Astrocyte (in vitro differentiated cells and primary cell): ENCODE measurements around the gene BCL2. TPM values are rescaled to one million over a fixed set of nuclear protein-coding genes. Genes with fewer than 3 reads are reported as not detected.

Experiments
- DNase-seq: peaks from one replicate; pipeline ENCODE4 v3.0.0-alpha.2; 2010; ENCODE audit warnings: low read depth
- FAIRE-seq: peaks from 2 replicates; lab custom pipeline; 2011; peaks lifted over from hg19 to GRCh38; lab: Jason Lieb, UNC
- H2AFZ ChIP-seq: 2 replicates; pipeline ENCODE4 v1.6.0; 2012; ENCODE audit warnings: low read depth, low read length, inconsistent platforms
- H3K27ac ChIP-seq: 2 replicates; pipeline ENCODE4 v1.5.1; 2011; ENCODE audit warnings: low read depth, low read length, inconsistent platforms
- H3K27me3 ChIP-seq: 2 replicates; pipeline ENCODE4 v1.6.0; 2011; ENCODE audit warnings: low read length, inconsistent platforms; ENCODE audit not compliant: insufficient read depth
- H3K36me3 ChIP-seq: 2 replicates; pipeline ENCODE4 v1.5.1; 2011; ENCODE audit warnings: low read length, inconsistent platforms; ENCODE audit not compliant: insufficient read depth
- H3K4me1 ChIP-seq: 2 replicates; pipeline ENCODE4 v1.5.1; 2011; ENCODE audit warnings: low read length, inconsistent platforms; ENCODE audit not compliant: insufficient read depth
- H3K4me2 ChIP-seq: 2 replicates; pipeline ENCODE4 v1.6.0; 2012; ENCODE audit warnings: low read length, inconsistent platforms
- H3K4me3 ChIP-seq: 2 replicates; pipeline ENCODE4 v1.5.1; 2011; ENCODE audit warnings: low read depth, mild to moderate bottlenecking, low read length, inconsistent platforms; ENCODE audit not compliant: insufficient read depth
- H3K79me2 ChIP-seq: 2 replicates; pipeline ENCODE4 v1.6.0; 2012; ENCODE audit warnings: mild to moderate bottlenecking, low read length, inconsistent platforms; ENCODE audit not compliant: insufficient read depth
- H3K9ac ChIP-seq: 2 replicates; pipeline ENCODE4 v1.6.0; 2012; ENCODE audit warnings: mild to moderate bottlenecking, low read length, inconsistent platforms
- H3K9me3 ChIP-seq: 2 replicates; pipeline ENCODE4 v1.5.1; 2012; ENCODE audit warnings: low read depth, mild to moderate bottlenecking, low read length, inconsistent platforms; ENCODE audit not compliant: insufficient read depth
- H4K20me1 ChIP-seq: 2 replicates; pipeline ENCODE4 v1.6.0; 2012; ENCODE audit warnings: low read length, inconsistent platforms; ENCODE audit not compliant: insufficient read depth
- H3K27ac Mint-ChIP-seq: one replicate; pipeline ENCODE4 v1.8.0; 2021; ENCODE audit warnings: mild to moderate bottlenecking, mixed read lengths; ENCODE audit not compliant: unreplicated experiment
- H3K27me3 Mint-ChIP-seq: one replicate; pipeline ENCODE4 v1.8.0; 2021; ENCODE audit warnings: low read depth, mixed read lengths; ENCODE audit not compliant: unreplicated experiment
- H3K36me3 Mint-ChIP-seq: one replicate; pipeline ENCODE4 v1.8.0; 2021; ENCODE audit warnings: low read depth, mixed read lengths; ENCODE audit not compliant: unreplicated experiment
- H3K4me1 Mint-ChIP-seq: one replicate; pipeline ENCODE4 v1.8.0; 2021; ENCODE audit warnings: low read depth, mixed read lengths; ENCODE audit not compliant: unreplicated experiment
- H3K4me3 Mint-ChIP-seq: one replicate; pipeline ENCODE4 v1.8.0; 2021; ENCODE audit warnings: mild to moderate bottlenecking, moderate library complexity, mixed read lengths; ENCODE audit not compliant: unreplicated experiment
- H3K9me3 Mint-ChIP-seq: one replicate; pipeline ENCODE4 v1.8.0; 2021; ENCODE audit warnings: mild to moderate bottlenecking, mixed read lengths; ENCODE audit not compliant: unreplicated experiment
- EZH2 ChIP-seq: IDR thresholded peaks from 2 replicates; pipeline ENCODE4 v1.6.1; 2012; ENCODE audit warnings: mild to moderate bottlenecking, low read length, inconsistent platforms; ENCODE audit not compliant: insufficient read depth
- total RNA-seq: library from RNA; stranded (reverse); gene quantifications from 2 replicates; pipeline ENCODE4 v1.2.1, GENCODE V29; 2021
- TF ChIP-seq, protein P1 (sequence below): IDR thresholded peaks from 2 replicates; pipeline ENCODE4 v1.5.1; 2011; ENCODE audit warnings: low read depth, mild to moderate bottlenecking, inconsistent platforms, low read length, moderate library complexity; ENCODE audit not compliant: insufficient read depth

The BCL2 gene
- total RNA-seq, 1 donor from 2014 or later, result 1.7 TPM

- H4K20me1 ChIP-seq, result no peaks in the 10 kb centered on the region
- peaks cover 2% of the 10 kb centered on the region for H3K27me3 ChIP-seq
- peaks cover 2% of the 10 kb centered on the region for H3K36me3 Mint-ChIP-seq
- no peak overlapping the region for H2AFZ ChIP-seq
- no peaks in the 10 kb centered on the region for H3K79me2 ChIP-seq
- H3K9me3 ChIP-seq, result no peaks in the 10 kb centered on the region
- peaks cover 5% of the 10 kb centered on the region for H3K27me3 Mint-ChIP-seq
- H3K4me1 ChIP-seq, result no peaks in the 10 kb centered on the region
- no peaks in the 10 kb centered on the region for H3K4me1 Mint-ChIP-seq
- no peak overlapping the region for H3K4me2 ChIP-seq
- H3K36me3 ChIP-seq, result no peaks in the 10 kb centered on the region
- H3K27ac Mint-ChIP-seq, result no peak overlapping the region
- FAIRE-seq (no peak), DNase-seq (no peak)
- no peak overlapping the region for H3K27ac ChIP-seq
- no peak overlapping the region for H3K9ac ChIP-seq
- H3K9me3 Mint-ChIP-seq, result peaks cover 8% of the 10 kb centered on the region
- TF ChIP-seq EZH2, result no peak
- TF ChIP-seq, protein P1, sequence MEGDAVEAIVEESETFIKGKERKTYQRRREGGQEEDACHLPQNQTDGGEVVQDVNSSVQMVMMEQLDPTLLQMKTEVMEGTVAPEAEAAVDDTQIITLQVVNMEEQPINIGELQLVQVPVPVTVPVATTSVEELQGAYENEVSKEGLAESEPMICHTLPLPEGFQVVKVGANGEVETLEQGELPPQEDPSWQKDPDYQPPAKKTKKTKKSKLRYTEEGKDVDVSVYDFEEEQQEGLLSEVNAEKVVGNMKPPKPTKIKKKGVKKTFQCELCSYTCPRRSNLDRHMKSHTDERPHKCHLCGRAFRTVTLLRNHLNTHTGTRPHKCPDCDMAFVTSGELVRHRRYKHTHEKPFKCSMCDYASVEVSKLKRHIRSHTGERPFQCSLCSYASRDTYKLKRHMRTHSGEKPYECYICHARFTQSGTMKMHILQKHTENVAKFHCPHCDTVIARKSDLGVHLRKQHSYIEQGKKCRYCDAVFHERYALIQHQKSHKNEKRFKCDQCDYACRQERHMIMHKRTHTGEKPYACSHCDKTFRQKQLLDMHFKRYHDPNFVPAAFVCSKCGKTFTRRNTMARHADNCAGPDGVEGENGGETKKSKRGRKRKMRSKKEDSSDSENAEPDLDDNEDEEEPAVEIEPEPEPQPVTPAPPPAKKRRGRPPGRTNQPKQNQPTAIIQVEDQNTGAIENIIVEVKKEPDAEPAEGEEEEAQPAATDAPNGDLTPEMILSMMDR, result no peak
- H3K4me3 Mint-ChIP-seq, result no peak overlapping the region
- H3K4me3 ChIP-seq, result no peak overlapping the region
Measured at GRCh38 chr18:63079114-63079513, 240.5 kb downstream of the BCL2 start.

GRCh38 chr18:63078471-63078870, 241.1 kb downstream of the BCL2 start:
- H3K9ac ChIP-seq, result no peak overlapping the region
- no peak overlapping the region for H3K27ac Mint-ChIP-seq
- H3K9me3 ChIP-seq, result no peaks in the 10 kb centered on the region
- peaks cover 2% of the 10 kb centered on the region for H3K36me3 Mint-ChIP-seq
- no peaks in the 10 kb centered on the region for H3K79me2 ChIP-seq
- DNase-seq (no peak), FAIRE-seq (no peak)
- H3K27me3 Mint-ChIP-seq, result peaks cover 4% of the 10 kb centered on the region
- no peaks in the 10 kb centered on the region for H3K4me1 ChIP-seq
- no peaks in the 10 kb centered on the region for H4K20me1 ChIP-seq
- no peak overlapping the region for H3K4me3 Mint-ChIP-seq
- no peak overlapping the region for H3K4me3 ChIP-seq
- H3K27ac ChIP-seq, result no peak overlapping the region
- TF ChIP-seq, protein P1, result no peak
- no peak for TF ChIP-seq EZH2
- H3K36me3 ChIP-seq, result no peaks in the 10 kb centered on the region
- H3K4me2 ChIP-seq, result no peak overlapping the region
- no peak overlapping the region for H2AFZ ChIP-seq
- H3K9me3 Mint-ChIP-seq, result peaks cover 8% of the 10 kb centered on the region
- peaks cover 2% of the 10 kb centered on the region for H3K27me3 ChIP-seq
- no peaks in the 10 kb centered on the region for H3K4me1 Mint-ChIP-seq

DNA sequence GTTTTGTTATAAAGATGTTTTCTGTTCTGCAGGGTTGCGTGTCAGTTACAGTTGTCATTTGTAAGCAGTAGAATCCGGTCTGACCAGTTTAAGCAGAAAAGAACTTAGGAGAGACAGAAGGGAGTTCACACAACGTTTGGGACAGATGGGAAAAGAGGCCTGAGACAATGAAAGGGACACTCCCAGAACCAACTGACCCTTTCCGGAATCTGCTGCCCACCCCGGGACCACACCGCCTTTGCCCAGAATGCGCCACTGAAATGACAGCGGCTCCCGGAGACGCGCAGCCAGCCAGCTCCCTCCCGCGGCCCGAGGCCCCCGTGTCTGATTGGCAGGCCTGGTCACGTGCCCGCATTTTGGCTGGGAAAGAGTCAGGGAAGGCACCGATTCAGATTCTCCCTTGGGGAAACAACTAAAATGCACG, 244.6 kb downstream of the BCL2 start:
- peak overlapping the region; percentile 21 for H3K27ac Mint-ChIP-seq
- Histone ChIP-seq H3K4me1 (no peaks in the 10 kb centered on the region), H3K9ac (peak overlapping the region; percentile 71), H3K4me3 (peak overlapping the region; percentile 65), H3K27ac (no peak overlapping the region), H3K4me2 (peak overlapping the region; percentile 97), H3K9me3 (no peaks in the 10 kb centered on the region), H3K36me3 (no peaks in the 10 kb centered on the region), H3K27me3 (peaks cover under 1% of the 10 kb centered on the region), H2AFZ (peak overlapping the region; percentile 99), H3K79me2 (no peaks in the 10 kb centered on the region), H4K20me1 (no peaks in the 10 kb centered on the region)
- peaks cover 1% of the 10 kb centered on the region for H3K4me1 Mint-ChIP-seq
- DNase-seq (peak; percentile 10), FAIRE-seq (no peak)
- H3K36me3 Mint-ChIP-seq, result no peaks in the 10 kb centered on the region
- peak overlapping the region; percentile 81 for H3K4me3 Mint-ChIP-seq
- peaks cover 3% of the 10 kb centered on the region for H3K9me3 Mint-ChIP-seq
- no peaks in the 10 kb centered on the region for H3K27me3 Mint-ChIP-seq
- TF ChIP-seq, protein P1, result no peak
- no peak for TF ChIP-seq EZH2
